ENCODE measurements around the gene TRA2B.

TRA2B gene

GRCh38 chr3:185866555-185866954 lies 71.3 kb downstream of the TRA2B start:
- no peak for DNase-seq

All from activated naive CD4-positive, alpha-beta T cell treated with Interleukin-2 at 50 U/mL for 16 hours (primary cell).